GM21825 (cell line): ENCODE measurements around the gene CHAT.

Source experiments
- ATAC-seq: cut with Tn5 transposase; IDR thresholded peaks from one replicate; pipeline ENCODE4 v1.9.1; 2021; ENCODE audit warnings: mild to moderate bottlenecking, moderate library complexity; ENCODE audit not compliant: unreplicated experiment

Gene CHAT

DNA sequence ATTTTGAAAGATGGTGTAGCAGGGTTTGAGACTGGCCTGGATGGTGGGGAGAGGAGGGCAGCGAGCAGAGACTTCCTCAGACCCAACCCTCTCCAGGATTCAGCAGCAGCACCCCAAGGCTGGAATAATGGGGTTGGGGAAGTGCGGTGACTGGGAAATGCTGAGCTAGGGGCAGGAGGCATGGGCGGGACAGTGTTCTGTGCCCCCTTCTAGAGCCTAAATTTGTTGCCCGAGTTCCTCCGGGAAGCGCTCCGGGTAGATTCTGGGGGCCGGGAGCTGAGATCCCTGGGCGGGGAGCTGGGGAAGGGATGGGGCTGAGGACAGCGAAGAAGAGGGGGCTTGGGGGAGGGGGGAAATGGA is at the start of gene CHAT:
TSS of gene CHAT (plus strand) at position 156 of the 360 bp plus-strand sequence. CDS start at position 309, 153 bp downstream.
- ATAC-seq: no peak

DNA sequence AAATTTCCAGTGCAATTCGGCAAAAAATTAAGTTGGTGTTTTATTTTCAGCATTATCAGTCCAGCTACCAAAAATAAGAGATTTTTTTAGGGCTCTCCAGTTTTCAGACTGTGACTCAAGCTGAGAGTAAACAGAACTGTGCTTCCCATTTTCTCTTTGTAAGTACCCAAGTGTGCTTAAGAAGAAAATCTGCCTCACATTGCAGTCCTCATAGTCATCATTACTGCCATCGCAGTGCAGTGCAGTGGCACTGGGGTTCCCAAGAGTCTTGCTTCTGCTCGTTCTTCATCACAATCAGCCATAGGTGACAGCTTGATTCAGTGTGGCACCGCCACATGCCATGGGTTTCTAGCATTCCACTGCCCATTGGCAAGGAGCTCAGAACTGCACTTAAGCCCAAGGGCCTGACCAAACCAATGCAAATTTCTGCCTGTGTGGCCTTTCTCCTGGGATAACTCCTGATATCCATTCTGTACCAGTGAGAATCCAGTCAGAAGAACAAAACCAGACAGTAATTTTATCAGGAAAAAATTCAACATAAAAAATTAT is 49.3 kb upstream of the CHAT start:
- ATAC-seq: no peak

DNA sequence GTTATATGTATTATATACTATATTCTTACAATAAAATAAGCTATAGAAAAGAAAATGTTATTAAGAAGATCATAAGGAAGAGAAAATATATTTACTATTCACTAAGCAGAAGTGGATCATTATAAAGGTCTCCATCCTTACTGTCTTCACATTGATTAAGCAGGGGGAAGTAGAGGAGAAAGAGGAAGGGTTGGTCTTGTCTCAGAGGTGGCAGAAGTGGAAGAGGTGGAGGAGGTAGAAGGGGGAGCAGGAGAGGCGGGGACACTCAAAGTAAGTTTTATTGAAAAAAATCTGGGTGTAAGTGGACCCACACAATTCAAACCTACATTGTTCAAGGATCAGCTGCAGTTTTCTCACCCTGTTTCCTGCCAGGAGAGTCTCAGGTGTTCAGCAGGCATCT is 46.0 kb upstream of the CHAT start:
- no peak for ATAC-seq

DNA sequence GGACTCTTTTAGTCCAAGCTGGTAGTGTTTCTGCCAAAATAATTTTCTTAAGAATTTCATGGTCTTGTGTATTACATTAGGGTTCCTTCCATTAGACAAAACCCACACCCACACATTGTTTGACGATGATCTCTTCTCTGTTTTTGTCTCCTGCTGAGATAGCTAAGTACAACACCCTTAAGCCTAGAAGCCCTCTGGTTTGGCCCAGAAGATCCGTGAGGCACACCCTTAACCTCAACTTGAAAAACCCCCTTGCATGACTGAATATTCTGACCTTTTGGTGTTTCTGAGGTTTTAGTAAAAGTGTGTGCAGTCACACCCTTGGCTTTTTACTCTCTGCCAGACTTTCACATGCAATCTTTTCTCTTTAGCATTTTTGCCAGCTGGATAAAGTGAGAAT is 45.6 kb upstream of the CHAT start:
- no peak for ATAC-seq

DNA sequence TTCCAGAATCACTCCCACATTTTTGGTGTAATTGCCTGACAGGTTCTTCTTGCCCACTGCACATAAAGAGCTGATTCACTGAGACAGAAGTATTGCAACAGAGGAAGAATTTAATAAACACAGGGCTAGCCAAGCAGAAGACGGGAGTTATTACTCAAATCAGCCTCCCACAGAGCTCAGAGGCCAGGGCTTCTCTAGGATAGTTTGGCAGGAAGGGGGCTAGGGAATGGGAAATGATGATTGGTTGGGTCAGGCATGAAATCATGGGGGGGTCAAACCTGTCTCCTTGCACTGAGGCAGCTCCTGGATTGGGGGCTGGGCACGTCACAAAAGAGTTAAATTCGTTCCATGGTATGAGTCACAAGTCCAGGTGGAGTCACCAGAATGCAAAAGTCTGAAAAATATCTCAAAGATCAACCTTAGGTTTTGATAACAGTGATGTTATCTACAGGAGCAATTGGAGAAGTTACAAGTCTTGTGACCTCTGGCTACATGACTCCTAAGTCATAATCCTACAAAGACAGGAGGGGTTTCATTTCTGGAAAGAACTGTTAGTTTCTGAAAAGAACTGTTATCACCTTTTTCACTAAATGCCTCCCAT is 44.7 kb upstream of the CHAT start:
- ATAC-seq: no peak

DNA sequence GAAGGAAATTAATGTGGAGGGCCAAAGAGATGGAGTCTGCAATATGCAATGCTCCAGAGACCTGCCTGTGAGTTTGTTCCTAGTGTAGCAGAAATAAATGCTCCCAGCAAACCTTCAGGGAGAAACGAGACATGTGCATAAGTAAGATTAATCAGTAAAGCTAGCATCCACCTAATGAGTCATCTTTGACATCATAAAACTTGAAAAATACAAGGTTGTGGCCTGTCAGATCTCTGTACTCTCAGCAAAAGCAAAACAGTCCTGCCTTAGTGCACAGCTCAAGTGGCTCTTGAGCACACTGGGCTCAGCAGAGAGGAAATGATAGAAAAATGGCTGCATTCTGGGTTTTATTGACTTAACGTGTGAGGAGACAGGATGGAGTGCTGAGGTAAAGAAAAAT is 42.4 kb upstream of the CHAT start:
- ATAC-seq: no peak

DNA sequence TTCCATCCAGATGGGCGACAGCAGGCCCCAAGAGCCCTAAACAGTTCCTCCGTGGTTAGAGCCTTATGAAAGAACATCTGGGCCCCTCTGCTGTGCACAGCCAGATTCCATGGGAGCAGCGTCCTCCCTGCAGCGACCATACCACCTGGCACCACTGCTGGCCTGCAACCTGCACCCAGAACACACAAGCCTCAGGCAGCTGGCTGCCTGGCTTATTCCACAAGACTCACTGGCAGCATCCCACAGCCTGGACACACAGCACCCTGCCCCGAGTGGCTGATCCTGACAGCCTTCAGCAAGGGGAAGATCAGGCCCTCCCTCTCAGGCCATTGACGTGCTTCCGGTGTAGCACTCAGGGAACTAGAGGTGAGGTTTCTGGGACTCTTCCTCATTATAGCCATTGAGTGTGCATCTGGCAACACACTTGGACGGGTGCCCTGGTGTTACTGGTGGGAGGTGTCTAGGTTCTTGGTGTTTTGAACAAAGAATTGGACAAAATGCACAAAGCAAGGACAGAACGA is 41.2 kb upstream of the CHAT start:
- ATAC-seq: no peak

DNA sequence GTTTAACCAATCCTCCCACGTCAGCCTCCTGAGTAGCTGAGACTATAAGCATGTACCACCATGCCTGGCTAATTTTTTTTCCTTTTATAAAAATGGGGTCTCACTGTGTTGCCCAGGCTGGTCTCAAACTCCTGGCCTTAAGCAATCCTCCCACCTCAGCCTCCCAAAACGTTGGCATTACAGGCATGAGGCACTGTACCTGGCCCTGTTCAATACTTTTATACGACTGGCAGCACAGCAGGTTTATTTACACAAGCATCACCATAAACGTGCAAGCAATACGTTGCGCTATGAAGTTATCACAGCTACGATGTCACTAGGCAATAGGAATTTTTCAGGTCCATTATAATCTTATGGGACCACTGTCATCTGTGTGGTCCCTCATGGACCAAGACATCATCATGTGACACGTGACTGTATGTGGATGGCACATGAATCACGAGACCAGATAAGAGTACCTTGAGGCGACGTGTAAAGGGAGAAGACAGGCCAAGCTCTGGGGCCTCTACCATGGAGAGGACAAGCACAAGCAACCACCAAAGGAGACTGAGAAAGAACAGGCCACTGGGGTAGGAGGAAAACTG is 38.3 kb upstream of the CHAT start:
- ATAC-seq: no peak

DNA sequence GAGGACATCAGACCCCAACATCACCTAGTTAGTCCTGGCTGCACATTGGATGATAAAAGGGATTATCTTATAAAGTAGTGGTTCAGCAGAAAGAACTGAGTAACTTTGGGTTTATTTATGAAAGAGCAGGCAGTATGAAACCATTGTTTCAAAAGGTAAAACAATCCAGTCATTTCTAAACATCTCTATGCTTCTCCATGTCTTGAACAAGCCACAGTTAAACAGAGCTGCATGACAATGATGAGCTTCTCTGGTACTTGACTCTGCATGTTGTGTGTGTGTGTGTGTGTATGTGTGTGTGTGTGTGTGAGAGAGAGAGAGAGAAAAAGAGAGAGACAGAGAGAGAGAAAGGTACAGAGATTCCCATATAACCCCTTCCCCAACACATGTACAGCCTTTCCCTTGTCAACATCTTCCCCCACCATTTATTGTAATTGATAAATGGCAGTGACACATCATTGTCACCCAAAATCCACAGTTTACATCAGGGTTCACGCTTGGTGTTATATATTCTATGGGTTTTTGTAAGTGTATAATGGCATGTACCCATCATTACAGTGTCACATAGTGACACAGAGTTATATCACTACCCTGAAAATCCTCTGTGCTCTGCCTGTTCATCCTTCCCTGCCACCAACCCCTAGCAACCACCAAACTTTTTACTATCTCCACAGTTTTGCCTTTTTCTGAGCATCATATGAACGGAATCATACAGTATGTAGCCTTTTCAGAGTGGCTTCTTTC is 36.5 kb upstream of the CHAT start:
- ATAC-seq: no peak

DNA sequence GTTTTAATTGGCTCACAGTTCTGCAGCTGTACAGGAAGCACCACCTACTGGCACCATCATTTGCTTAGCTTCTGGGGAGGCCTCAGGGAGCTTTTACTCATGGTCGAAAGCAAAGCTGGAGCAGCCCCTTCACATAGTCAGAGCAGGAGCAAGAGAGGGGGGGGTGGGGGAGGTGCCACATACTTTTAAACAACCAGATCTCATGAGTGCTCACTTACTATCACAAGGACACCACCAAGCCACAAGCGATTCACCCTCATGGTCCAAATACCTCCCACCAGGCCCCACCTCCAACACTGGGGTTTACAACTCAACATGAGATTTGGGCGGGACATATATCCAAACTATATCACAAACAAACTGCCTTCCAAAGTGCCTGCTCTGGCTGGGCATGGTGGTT is 35.4 kb upstream of the CHAT start:
- no peak for ATAC-seq

DNA sequence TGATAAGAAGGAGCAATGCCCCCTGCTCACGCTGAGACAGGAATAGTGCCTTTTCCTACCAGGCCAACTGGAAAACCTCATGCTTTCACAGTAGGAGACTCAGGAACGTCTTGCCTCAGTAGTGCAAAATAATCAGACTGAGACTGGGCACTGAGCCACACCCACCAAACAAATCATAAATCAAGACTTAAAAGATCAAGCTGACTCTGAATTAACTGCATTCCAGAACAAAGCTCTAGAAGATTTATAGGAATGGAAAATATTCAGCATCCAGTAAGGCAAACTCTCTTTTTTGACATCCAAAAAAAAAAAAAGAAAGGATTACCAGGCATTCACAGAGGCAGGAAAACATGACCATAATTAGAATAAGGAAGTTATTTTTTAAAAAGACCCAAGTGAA is 34.2 kb upstream of the CHAT start:
- no peak for ATAC-seq

DNA sequence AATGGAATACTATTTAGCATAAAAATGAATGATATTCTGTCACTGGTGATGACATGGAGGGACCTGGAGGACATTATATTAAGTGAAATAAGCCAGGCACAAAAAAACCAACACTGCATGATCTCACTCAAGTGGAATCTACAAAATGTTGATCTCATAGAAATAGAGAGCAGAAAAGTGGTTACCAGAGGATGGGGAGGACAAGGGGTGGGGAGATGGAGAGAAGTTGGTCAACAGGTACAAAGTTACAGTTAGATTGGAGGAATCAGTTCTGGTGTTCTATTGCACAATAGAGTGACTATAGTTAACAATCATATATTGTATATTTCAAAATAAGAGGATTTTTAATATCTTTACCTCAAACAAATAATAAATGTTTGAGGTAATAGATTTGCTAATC is 28.4 kb upstream of the CHAT start:
- no peak for ATAC-seq

DNA sequence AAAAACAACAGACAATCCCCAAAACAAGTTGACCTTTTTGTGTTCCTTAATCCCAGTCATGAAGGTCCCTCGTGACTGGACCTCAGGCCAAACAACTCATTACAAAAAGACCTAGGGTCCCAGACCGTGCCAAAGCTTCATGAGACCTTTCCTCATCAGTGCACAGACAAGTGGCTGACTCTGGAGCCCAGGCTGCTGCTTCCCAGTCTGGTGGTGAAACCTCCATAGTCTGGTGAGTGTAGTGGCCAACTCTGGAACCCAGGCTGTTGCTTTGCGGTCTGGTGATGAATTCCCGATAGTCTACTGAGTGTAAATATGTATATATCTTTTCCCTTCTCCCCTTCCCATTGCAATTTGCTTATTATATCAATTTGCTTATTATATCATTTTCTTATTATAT is 25.9 kb upstream of the CHAT start:
- ATAC-seq: no peak

DNA sequence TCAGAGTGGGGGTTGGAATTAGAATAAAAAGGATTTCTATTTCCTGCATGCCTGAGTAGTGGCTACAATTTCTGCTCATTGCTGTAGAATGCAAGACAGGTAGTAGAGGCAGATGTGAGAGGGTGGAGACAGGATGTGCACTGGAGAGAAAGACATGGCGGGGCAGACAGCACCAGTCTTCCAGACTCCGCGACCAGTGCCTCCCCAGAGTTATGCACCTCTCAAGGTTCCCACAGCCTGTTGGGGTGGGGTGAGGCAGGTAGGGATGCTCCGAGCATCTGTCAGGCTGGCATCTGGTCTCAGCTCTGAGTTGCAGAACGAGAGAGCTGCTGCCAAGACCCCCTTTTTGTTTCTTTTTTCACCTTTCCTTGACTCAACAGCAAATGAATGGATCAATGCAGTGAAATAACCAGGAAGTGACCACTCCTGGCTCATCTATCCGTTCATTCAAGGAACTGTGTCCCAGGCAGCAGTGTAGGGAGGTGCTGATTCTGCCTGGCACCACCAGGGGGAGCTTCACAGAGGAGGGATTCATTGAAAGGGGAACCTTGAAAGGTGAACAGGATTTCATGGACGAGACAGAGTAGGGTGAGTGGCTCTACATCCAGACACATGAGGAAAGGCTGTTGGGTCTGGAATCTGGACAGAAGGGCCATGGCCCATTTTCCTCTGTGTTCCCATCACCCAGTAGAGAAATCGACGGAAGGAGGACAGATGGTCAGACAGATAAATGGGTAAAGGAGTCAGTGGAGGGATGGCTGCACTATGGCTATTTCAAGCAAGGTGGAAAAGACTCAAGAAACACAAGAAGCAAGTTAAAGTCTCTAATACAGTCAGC is 20.9 kb upstream of the CHAT start:
- peak; percentile 77 for ATAC-seq

DNA sequence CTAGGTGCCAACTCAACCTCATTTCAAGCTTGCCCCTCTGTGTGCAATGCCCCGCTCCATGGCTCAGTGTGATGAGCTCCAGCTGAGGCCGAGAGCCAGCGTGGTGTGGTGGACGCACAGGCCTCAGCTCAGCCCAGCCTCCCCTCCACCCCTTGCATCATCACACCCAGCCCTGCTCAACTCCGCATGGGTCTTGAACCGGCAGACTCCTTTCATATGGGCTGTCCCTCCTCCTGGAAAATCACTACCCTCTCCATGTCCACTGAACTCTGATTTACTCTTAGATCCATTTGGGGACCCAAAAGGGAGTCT is 20.3 kb upstream of the CHAT start:
- no peak for ATAC-seq

DNA sequence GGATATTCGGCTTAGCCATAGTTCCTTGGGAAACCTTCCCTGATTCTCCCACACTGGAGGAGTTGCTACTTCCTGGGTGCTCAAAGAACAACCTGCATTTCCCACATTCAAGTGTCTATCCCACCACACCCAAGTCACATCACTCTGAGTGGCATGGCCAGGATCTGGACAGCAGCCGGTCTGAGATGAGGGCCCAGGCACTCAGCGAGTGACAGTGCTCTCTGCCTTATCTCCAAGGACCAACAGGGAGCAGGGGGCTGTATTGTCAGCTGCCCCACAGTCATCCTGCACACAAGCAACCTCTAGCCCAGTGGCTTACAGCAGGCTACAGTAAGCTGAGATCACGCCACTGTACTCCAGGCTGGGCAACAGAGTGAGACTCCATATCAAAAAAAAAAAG is 19.8 kb upstream of the CHAT start:
- ATAC-seq: no peak

DNA sequence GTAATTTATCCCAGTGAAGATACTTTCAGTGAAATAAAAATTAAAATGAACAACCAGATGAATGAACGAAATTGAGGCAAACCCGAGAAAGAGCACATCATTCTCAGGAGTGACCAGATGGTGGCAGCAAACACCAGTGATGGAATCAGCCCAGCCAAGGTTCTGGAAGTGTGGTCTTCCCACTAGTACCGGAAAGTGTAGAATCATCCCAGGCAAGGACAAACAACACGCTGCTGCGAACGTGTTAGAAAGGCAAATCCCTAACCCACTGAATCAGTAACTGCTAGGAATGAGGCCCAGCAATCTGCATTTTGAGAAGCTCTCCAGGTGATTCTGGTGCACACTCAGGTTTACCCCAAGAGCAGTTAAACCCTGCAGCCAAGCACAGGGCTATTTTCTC is 19.2 kb upstream of the CHAT start:
- ATAC-seq: no peak

DNA sequence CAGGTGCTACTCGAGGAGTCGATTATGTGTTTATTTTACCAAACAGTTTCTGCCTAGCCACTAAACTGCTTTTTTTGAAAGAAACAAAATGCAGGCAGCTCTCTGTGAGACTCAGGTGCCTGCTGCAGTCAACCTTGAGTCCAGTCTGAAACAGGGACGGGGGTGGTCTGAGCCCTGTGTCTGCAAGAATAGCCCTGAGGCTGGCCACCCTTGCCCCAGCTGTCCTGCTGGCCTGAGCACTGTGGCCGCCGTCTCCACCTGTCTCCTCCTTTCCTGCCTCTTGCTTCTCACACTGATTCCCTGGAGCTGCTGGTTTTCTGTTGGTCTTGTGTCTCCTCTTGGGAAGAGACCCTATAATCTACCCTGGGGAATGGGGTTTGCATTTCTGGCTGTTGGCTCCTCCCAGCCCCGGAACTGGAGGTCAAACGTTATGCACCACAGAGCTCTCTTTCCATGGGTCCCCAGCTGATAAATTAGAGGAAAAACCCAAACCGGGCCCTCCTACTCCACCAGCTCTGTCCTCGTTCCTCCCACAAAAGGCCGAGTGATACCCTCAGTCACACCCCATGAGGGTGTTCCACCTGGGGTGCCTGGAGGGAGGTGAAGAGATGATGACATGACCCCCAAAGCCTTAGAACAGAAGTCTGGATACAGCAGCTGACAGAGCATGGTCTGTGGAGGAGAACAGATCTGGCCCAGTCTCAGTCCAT is 18.7 kb upstream of the CHAT start:
- ATAC-seq: no peak

DNA sequence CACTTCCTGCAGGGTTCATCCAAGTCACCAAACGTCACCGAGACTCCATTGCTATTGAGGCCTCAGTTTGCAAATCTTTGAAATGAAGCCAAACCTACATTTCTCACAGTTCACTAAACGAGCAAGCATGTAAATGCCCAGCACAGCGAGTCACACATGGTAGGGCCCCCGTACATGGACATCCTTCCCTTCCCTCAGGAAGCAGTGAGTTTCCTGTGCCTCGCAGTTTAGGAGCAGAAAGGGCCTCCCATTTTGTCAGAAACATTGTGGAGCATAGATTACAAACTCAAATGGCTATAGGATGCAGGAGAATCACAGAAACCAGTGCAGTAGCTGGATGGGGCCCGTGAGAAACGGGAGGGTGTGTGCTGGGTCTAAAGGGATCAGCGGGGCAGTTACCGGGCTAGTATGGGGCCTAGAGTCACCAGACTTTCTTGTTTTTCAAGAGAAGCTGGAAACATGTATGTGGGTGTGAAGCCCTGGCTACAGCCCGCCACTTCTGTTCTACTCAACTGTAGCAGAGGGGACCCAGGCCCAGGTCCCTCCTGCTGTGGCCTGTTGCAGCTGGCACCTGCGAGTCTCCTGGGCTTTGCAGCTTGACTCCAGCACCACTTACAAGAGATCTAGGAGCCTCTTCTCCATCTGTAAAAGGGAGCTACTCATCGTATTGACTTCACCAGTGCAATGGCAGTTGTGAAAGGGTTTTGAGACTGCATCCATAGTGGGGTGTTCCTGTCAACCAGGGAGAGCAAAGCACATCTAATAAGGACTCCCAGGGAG is 17.9 kb upstream of the CHAT start:
- ATAC-seq: no peak

DNA sequence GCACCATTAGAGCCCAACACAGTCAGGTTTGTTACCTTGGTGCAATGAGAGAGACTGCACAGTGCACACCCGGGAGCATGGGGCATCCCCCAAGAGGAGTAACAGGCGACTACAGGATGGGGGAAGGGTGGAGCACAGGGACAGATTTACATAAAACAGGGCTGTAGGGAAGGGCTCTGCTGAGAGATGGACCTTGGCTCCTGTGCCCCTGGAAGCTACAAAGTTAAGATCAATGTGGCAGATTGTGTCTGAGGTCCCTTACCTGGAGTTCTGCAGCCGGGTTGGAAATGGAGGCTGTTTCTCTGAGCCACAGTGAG is 17.4 kb upstream of the CHAT start:
- ATAC-seq: no peak
